ENCODE data around the gene COQ2. TPM values are rescaled to one million over a fixed set of nuclear protein-coding genes. Genes with fewer than 3 reads are reported as not detected.
A peak's percentile ranks its signal among the peaks of the same experiment; 100 is the strongest.

COQ2 gene
- total and polyA plus RNA-seq, 9 donors: 8.4 to 18.1 (median 9.5) TPM

DNA sequence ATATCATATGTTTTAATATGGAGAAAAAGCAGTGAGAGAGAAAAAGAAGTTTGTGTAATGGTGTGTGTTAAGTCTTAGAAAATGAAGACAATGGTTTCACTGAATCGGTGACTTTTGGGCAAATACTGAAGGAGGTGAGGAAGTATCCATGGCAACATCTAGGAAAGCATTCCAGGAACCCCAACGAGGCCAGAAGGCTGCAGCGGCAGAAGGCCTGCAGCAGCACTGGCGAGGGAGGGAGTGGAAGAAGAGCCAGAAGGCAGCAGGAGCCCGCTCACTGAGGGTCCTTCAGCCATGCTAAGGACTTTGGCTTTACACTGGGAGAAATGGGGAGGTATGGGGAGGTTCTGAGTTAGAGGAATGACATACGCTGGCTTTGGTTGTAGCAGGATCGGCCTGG is 26.8 kb downstream of the COQ2 start:
- WGBS, 3 donors: 86 to 91% (median 89%) methylated on average over 7 of the region's 7 CpGs
- Histone ChIP-seq H3K9me3 (no peaks in the 10 kb centered on the region), H3K4me3 (no peak overlapping the region), H3K27ac (no peak overlapping the region), H3K27me3 (no peaks in the 10 kb centered on the region), H3K4me1 (ENCODE audit: insufficient read depth) (peaks cover 2% of the 10 kb centered on the region), H3K36me3 (no peaks in the 10 kb centered on the region)
- intact Hi-C loops (cut with DNase I): no loop called here
- DNase-seq: no peak
- TF ChIP-seq POLR2A (IDR thresholded peaks at IDR 0.05) (no peak), EP300 (IDR thresholded peaks at IDR 0.05) (no peak)
- TF ChIP-seq, protein P1, sequence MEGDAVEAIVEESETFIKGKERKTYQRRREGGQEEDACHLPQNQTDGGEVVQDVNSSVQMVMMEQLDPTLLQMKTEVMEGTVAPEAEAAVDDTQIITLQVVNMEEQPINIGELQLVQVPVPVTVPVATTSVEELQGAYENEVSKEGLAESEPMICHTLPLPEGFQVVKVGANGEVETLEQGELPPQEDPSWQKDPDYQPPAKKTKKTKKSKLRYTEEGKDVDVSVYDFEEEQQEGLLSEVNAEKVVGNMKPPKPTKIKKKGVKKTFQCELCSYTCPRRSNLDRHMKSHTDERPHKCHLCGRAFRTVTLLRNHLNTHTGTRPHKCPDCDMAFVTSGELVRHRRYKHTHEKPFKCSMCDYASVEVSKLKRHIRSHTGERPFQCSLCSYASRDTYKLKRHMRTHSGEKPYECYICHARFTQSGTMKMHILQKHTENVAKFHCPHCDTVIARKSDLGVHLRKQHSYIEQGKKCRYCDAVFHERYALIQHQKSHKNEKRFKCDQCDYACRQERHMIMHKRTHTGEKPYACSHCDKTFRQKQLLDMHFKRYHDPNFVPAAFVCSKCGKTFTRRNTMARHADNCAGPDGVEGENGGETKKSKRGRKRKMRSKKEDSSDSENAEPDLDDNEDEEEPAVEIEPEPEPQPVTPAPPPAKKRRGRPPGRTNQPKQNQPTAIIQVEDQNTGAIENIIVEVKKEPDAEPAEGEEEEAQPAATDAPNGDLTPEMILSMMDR (IDR thresholded peaks at IDR 0.05): no peak

DNA sequence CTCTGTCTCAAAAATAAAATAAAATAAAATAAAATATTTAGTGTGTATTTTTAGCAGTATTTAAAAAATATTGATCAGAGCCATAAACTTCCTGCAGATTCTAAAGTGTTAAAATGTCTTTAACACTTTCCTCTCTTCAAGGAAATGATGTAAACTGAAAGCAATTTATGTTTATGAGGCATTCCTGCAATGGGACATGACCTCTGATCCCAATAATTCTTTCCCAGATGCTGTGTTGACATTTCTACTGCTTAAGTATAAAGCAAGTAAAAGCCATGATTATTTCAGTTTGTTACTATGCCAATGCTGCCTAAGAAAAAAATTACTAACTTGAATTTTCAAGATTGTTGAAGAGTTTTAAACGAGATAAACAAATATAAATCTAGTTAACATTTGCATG is 29.0 kb downstream of the COQ2 start:
- no peaks in the 10 kb centered on the region for H3K9me3 ChIP-seq
- H3K4me1 ChIP-seq (ENCODE audit: insufficient read depth): peaks cover 2% of the 10 kb centered on the region
- WGBS, 3 donors: 24 to 42% (median 35%) methylated on average over 1 of the region's 1 CpG
- DNase-seq: no peak
- H3K27me3 ChIP-seq: no peaks in the 10 kb centered on the region
- H3K27ac ChIP-seq: no peak overlapping the region
- intact Hi-C loops (cut with DNase I): no loop called here
- TF ChIP-seq, protein P1 (IDR thresholded peaks at IDR 0.05): no peak
- TF ChIP-seq EP300 (IDR thresholded peaks at IDR 0.05) (no peak), POLR2A (IDR thresholded peaks at IDR 0.05) (no peak)
- H3K4me3 ChIP-seq: no peak overlapping the region
- no peaks in the 10 kb centered on the region for H3K36me3 ChIP-seq

DNA sequence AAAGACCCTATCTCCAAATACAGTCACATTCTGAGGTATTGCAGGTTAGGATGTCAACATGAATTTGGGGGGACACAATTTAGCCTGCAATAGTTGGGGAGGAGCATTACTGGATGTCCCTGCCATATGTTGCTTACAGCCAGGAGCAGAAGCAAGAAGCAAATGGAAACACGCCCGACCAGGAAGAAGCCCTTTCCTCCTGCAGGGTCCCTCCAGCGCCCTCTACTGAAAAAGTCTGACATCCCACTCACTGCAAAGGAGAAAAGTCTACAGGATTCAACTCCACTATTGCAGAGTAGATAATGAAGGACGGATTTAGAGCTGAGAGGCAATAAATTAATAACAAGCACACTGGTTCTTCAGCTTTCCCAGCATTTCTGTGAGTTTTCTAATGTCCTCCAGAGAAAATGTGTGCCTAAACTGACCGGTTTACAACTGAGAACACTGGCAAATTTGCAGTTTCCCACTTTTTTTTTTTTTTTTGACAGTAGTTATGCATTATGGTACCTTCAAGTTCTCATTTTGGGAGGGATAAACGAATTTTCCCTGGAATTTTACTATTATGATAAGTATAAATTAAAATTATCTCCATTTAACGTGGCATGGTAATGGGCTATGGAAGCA is 31.7 kb downstream of the COQ2 start:
- no peaks in the 10 kb centered on the region for H3K36me3 ChIP-seq
- H3K27ac ChIP-seq: no peak overlapping the region
- TF ChIP-seq POLR2A (IDR thresholded peaks at IDR 0.05): no peak
- TF ChIP-seq EP300 (IDR thresholded peaks at IDR 0.05): no peak
- TF ChIP-seq, protein P1 (IDR thresholded peaks at IDR 0.05): no peak
- intact Hi-C loops (cut with DNase I): no loop called here
- WGBS, 3 donors: 42 to 51% (median 50%) methylated on average over 7 of the region's 7 CpGs
- no peak overlapping the region for H3K4me3 ChIP-seq
- no peaks in the 10 kb centered on the region for H3K9me3 ChIP-seq
- no peaks in the 10 kb centered on the region for H3K27me3 ChIP-seq
- DNase-seq: peak in 1 of 5 donors; percentile 51
- H3K4me1 ChIP-seq (ENCODE audit: insufficient read depth): no peaks in the 10 kb centered on the region

DNA sequence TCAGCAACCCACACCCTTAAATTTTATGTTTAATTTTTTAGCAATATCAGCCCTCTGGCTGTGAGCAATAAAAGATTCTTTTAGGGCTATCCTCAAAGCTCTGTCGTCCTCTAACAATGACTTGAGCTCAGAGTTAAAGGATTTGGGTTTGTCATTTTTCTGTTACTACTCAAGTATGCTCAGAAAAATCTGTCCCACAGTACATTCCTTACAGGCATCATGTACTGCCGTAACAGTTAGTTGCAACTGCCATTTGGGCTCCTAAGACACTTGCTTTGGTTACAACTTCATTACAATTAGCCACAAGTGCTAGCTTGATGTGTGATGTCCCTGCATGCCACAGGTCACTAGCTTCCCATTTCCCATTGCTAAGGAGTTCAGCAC is 33.2 kb downstream of the COQ2 start:
- Histone ChIP-seq H3K27me3 (no peaks in the 10 kb centered on the region), H3K36me3 (no peaks in the 10 kb centered on the region), H3K27ac (no peak overlapping the region), H3K9me3 (no peaks in the 10 kb centered on the region), H3K4me3 (no peak overlapping the region), H3K4me1 (ENCODE audit: insufficient read depth) (no peaks in the 10 kb centered on the region)
- TF ChIP-seq POLR2A (IDR thresholded peaks at IDR 0.05): no peak
- TF ChIP-seq EP300 (IDR thresholded peaks at IDR 0.05): no peak
- TF ChIP-seq, protein P1 (IDR thresholded peaks at IDR 0.05): no peak
- intact Hi-C loops (cut with DNase I): no loop called here
- WGBS, 3 donors: 79 to 87% (median 85%) methylated on average over 2 of the region's 2 CpGs
- no peak for DNase-seq

Data from ovary (tissue), 9 donors.